Activated T-helper 9 cell treated with anti-CD3 and anti-CD28 coated beads, Interleukin-2, amount 50 U/mL, for 16 hours (primary cell): ENCODE data around the gene MARK3.
A peak's percentile ranks its signal among the peaks of the same experiment; 100 is the strongest.
"Not testable (repeated sequence)": the region's sequence is repeated elsewhere in the genome, so short reads cannot be mapped to it uniquely, and the experiment has no call there.

Experiments
- DNase-seq: peaks from one replicate; pipeline ENCODE4 v3.0.0-alpha.2; 2020; ENCODE audit warnings: low read depth

The MARK3 gene

DNA sequence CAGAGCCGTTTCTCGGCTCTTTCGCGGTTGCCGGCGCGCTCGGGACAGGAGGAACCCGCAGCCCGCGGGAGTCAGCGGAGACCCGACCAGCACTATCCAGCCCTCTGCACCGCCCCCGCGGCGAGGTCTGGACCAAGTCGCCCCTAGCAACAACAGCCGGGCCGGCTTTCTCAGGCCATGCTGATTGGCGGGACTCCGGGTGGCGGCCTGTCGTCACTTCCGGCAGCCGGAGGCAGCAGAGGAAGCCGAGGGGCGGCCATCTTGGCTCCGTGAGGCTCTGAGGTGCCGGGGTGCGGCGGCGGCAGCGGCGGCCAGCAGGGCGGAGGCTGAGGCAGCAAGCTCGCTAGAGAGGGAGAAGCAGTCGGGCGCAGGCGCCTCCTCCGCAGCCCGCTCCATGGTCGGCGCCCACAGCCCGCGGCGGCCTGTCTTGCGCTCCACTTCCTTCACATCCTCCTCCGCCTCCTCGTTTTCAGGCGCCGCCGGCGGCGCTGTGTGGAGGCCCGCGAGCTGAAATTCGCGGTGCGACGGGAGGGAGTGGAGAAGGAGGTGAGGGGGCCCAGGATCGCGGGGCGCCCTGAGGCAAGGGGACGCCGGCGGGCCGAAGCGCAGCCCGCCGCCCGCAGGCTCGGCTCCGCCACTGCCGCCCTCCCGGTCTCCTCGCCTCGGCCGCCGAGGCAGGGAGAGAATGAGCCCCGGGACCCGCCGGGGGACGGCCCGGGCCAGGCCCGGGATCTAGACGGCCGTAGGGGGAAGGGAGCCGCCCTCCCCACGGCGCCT, at the start of gene MARK3:
Gene MARK3 (plus strand): TSS at position 264 of the 777 bp plus-strand sequence. CDS start 615 bp downstream, outside the sequence.
- peak; percentile 96 for DNase-seq

DNA sequence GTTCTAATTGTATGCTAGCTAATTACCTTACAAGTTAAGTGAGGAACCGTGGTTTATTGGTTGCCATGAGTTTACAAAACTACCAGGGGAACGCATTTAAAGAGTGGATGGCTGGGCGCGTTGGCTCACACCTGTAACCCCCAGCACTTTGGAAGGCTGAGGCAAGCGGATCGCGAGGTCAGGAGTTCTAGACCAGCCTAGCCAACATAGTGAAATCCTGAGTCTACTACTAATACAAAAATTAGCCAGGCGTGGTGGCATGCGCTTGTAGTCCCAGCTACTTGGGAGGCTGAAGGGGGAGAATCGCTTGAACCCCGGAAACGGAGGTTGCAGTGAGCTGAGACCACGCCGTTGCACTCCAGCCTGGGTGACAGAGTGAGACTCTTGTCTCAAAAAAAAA, 49.0 kb upstream of the MARK3 start:
- no peak for DNase-seq

DNA sequence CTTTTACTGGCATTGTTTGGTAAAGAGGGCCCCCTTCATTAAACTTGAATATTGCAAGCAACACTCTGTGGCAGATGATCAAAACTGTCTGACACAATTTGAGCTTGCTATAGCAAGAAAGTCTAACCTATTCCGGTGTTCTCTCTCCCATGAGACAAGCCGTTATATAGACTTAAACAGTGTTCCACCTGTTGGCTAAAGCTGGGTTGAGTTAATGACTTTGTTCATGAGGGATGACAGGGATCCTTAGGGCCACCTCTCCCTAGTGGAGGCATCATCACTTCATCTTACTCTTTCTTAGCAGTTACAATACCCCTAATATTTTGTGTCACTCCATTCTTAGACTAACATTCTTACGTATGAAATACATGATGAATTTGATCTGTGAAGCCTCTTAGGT, 47.4 kb upstream of the MARK3 start:
- DNase-seq: no peak

DNA sequence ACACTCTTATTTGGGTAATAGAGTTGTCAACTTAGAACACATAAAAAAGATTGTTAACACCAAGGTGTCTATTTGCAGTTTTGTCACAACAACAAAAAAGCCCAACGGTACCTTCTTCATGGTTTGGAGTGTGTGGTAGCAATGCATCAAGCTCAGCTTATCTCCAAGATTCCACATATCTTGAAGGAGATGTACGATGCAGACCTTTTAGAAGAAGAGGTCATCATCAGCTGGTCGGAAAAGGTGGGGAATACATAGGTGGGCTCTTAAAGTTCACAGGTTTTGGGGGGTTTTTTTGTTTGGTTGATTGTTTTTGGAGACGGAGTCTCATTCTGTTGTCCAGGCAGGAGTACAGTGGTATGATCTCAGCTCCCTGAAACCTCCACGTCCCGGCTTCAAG, 45.7 kb upstream of the MARK3 start:
- no peak for DNase-seq

DNA sequence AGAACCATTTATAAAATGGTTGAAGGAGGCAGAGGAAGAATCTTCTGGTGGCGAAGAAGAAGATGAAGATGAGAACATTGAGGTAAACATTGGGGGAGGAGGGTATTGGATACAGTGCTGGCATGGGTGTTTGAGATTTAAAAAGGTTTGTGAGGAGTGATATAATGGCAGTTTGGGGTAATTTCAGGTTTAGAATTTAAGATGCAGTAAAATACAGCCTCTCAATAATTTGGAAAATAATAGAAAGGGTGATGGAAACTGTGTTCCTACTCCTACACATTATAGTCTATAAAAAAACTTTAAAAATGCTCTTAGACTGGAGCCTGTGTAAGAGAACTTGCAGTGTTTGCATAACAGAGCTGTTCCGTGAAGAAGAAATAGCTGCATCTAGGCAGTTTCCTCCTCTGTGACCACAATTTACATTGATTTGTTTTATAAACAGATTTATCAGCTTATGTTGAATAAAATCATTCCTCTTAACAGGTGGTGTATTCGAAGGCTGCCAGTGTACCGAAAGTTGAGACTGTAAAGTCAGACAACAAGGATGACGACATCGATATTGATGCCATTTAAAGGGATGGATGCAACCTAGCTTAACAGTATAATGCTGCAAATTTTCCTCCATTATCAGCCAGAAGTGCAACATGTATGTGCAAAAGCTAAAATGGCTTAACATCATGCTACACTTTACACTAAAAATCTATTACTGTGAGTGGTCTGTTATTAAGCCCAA, 44.6 kb upstream of the MARK3 start:
- no peak for DNase-seq

DNA sequence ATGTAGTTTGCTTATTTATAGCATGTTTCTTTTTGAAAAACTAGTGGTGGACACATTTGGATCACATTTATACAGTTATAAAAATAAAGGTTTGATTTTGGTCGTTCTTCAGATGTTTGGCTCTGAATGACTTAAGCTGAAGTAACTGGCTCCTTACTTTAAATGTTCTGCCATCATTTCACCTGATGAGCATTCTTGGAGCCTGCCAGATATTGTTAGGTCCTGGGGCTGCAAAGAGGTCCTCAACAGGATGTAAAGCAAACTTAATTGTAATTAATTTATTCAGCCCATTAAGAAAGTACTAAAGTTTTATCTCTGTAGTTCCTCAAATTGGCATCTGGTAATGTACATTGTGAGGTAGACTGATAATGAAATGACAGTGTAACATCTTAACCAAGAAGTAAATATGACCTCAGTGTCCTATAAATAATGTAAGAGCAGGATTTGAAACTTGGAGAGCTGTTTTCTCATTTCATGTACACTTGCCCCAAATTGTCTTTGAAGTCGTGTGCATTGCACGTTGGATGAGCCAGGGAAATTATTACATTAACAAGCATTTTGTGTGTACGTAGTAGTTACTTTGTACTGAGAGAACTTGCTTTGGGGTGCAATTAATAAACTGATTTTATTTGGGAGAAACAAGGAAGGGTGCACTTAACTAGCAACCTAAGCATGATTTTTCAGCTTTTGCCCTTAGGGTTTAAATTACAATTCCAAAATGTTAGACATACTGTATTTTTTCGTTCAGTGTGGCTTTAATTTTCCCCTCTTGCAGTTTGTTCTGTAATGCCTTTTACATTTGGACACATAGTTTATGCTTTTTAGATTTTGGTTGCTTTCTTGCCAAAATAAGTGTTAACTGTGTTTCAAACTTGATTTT, 43.7 kb upstream of the MARK3 start:
- no peak for DNase-seq

DNA sequence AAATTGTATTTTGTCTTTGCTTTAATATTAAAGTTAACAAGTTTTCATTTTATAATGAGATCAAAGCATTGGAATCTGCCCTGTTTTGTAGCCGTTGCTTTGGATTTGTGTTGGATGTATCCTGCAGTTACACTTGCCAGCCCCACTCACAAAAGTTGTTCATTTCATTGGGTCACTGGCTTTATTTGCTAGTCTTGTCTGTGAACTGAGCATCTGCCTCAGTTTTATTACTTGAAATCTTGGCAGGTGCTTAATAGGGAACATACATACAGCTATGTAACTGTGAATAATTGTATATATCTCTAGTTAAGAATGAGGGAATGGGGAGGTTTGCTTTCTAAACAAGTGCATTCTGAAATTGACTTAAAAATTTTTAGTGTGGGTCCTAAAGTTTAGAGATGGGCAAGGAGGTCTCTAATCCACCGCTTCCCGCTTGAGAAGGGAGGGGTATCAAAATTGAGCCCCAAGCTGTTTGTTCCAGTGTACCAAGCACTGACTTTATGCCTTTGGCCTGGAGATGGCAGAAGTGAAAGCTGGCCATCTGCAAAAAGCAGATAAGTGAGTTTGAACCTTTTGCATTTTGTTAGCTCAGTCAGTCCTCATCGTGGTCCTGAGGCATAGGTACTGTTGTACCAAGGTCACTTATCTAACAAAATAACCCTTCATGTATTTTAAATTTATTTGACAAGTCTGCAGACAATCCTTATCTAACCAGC, 41.9 kb upstream of the MARK3 start:
- no peak for DNase-seq

DNA sequence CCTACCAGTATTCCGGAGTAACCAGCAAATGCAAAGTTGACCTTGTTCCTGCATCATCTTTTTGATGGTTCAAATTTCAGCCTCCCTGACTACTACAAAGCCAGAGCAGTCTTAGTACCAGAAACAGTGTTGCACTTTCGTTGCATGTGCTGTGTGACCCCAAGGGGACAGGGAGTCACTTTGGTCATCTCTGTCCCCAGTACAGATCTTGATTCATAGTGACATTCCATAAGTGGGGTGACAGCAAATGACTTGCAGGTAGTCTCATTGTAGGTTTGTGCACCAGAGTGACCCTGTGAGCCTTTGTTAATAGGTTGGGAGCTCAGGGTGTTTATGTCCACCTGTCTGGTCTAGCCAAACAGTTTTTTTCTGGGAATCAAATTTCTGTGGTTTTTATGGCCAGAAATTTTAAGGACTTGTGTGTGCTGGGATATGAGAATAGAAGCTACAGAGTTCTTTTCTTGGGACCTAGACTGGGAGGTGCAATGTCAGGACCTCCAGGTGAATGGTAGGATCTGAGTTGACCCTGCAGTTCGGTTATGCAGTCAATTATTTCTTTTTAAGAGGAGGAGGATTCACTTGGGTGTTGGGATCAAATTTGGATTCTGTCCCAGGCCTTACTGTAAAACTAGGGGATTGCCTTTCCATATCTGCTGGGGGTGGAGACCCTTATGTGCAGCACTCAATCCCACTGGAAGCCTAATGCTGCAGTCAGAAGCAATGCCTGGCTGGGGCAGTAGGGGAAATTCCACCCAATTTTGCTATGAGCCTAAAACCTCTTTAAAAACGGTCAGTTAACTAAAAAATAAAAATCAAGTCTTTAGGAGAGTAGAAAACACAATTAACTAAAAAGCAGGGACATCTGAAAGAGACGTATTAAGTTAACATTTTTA, 41.1 kb upstream of the MARK3 start:
- DNase-seq: no peak

DNA sequence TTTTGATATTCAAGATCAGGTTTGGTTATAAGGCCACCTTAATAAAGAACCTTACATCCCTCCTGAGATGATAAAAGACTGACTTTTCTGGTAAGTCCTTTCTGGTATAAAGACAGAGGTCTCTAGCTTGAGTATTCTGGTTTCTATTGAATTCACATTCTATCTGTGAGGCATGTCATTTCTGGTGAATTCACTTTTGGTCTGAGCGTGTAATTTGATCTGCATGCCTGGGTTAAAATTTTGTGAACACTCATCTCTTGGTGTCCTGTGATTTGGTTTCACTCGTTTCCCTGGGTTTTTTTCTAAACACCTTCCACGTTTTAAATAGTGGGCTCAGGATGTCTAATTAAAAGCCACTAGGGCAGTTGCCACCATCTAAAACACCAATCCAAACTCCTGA, 38.9 kb upstream of the MARK3 start:
- no peak for DNase-seq

DNA sequence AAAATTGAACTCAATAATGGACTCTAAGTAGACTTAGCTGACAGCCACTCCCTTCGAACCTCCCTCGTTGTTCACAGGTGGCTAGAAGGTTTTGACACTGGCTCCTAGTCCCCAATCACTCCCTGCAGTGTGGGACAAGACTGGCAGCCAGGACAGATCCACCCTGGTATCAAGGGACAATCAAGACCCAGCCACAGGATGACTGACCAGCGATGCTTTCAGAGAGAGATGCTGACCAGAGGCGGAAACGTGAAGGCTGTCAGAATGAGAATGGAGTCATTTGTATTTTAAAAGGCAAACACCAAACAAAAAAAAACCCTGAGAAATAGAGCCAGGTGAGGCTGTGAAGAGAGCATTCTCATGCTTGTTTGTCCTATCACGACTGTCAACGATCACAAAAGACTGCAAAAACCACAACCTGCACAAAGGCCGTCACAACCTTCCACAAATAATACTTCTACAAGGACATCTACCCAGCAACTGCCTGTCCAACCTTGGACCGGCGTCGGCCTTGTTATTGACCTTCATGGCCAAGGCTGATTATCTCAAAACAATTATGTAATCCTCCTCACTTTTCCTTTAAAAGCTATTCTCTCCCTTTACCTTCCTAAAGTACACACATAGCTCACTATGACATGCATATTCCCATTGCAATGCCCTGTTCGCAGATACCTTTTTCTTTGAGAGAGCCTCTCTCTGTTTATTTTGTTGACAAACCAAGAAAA, 38.0 kb upstream of the MARK3 start:
- no peak for DNase-seq

DNA sequence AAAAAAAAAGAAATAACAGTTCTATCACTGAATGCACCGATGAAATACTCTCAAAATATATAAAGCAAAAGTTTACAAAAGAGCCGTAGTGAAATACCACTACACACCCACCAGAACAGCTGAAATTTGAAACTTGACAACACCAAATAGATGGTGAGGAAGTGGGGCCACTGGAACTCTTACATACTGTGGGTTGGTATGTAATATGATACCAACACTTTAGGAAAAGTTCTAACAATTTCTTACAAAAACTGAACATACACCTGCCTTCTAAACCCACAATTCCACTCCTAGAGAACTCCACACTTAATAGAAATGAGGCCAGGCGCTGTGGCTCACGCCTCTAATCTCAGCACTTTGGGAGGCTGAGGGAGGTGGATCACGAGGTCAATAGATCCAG, 37.1 kb upstream of the MARK3 start:
- no peak for DNase-seq

DNA sequence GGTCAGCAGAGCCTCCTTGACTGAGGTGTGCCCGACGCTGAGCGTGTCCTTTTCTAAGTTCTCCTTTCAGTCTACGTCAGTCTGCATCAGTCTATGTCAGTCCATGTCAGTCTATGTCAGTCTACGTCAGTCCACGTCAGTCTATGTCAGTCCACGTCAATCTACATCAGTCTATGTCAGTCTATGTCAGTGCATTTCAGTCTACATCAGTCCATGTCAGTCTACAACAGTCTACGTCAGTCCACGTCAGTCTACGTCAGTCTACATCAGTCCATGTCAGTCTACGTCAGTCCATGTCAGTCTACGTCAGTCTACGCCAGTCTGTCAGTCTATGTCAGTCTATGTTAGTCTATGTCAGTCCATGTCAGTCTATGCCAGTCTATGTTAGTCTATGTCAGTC, 35.2 kb upstream of the MARK3 start:
- DNase-seq: no peak

DNA sequence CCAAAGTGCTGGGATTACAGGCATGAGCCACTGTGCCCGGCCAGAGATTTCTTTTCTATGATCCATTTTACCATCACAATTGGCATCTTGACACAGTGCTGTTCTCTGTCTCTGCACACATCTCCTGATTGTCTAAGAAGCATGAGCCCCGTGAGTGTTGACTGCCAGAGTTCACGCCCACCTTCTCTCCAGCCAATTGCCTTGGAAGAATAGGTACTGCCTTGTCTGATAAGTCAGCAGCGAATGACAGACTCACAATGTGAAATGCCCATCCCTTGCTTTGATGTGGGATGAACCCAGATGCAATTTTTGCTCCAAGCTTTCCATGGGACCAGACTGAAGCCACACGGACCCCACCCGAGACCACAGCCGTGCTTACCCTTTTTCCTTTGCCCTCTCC, 31.9 kb upstream of the MARK3 start:
- no peak for DNase-seq

DNA sequence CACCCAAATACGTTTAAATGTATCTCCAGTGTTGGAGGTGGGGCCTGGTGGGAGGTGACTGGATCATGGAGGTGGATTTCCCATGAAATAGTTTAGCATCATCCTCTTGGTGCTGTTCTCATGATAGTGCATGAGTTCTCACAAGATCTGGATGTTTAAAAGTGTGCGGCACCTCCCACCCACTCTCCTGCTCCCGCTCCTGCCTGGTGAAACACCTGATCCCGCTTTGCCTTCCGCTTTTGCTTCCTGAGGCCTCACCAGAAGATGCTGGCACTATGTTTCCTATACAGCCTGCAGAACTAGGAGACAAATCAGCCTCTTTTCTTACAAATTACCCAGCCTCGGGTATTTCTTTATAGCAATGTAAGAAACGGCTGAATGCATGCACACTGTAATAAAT, 31.1 kb upstream of the MARK3 start:
- DNase-seq: no peak

DNA sequence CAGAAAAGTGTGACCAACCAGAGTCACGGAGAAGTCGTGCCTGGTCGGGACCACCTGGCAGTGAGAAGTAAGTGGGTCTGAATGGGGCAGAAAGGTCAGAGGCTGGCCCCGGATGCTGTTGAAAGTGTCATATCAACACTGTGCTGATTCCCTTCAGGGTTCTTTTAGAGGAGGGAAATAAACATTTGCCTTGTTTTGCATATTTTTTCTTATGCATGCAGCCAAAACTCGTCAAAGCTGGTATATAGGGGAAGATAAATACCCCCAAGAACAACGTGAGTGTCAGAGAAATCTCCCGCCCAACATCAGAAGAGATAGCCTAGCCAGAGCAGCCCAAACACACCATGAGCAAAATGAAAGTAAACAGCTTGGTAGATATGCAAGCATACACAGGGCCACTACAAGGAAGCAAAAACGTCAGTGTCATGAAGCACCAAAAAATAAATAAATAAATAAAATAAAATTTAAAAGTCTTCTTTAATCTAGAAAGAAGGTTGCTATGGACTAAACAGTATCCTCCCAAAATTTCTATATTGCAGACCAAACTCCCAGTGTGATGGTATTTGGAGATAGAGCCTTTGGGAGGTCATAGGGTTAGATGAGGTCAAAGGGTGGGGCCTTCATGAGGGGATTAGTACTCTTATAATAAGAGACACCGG, 29.1 kb upstream of the MARK3 start:
- DNase-seq: no peak

DNA sequence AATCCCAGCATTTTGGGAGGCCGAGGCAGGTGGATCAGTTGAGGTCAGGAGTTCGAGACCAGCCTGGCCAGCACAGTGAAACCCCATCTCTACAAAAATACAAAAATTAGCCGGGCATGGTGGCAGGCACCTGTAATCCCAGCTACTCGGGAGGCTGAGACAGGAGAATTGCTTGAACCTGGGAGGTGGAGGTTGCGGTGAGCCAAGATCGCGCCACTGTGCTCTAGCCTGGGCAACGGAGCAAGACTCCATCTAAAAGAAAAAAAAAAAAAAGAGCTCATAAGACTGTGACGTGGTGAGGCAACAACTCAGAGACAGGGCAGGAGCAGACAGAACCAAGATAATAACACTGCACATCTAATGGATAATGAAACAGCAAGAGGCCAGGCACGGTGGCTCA, 27.7 kb upstream of the MARK3 start:
- not testable (repeated sequence) for DNase-seq

DNA sequence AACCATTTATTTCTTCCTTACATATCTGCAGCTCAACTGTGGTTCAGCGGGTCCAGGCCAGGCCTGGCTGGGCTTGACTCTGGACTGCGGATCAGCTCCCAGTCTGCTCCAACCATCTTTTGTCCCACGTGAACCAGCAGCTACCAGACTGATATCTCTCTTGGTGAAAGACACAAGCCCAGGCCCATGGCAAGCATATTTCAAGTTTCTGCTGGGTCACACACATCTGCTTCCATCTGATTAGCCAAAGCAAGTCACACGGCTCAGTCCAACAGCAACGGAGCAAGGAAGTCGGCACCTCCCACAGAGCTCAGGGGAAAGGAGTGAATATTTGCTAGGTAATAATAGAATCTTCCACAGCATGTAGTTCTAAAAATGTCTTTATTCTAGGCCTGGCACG, 24.7 kb upstream of the MARK3 start:
- DNase-seq: no peak

DNA sequence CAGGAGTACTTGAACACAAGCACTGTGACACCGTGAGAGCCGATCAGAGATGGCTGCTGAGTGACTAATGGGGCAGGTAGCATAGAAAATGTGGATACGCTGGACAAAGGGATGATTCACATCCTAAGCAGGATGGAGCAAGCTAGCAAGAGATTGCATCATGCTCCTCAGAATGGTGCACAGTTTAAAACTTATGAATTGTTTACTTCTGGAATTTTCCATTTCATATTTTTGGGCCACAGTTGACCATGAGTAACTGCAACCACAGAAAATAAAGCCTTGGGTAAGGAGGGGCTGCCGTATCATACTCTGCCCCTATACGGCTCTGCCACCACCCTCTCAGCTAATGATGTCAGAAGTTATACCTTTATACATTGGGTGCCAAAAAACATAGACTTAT, 23.3 kb upstream of the MARK3 start:
- DNase-seq: no peak

DNA sequence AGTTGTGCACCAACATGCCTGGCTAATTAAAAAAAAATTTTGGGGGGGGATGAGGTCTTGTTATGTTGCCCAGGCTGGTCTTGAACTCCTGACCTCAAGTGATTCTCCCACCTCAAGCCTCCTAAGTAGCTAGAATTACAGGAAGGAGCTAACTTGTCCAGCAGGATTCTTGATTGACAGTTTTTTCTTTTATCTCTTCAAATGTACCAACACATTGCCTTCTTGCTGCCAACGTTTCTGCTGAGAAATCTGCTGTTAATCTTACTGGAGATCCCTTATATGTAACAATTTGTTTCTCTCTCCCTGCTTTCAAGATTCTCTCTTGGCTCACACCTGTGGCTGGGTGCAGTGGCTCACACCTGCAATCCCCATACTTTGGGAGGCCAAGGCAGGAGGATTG, 22.4 kb upstream of the MARK3 start:
- DNase-seq: no peak

DNA sequence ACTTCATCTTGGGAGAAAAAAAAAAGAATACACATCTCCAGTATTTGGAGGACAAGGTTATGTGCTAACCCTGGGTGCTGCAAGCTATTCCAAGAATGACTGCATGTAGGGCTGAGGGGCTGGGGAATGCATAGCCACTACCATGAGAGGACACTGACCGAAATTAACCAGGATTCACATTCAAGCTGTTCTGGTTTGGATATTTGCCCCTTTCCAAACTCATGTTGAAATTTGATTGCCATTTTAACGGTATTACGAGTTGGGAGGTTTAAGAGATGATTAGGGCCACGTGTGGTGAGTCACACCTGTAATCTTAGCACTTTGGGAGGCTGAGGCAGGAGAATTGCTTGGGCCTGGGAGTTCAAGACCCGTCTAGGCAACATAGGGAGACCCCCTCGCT, 18.5 kb upstream of the MARK3 start:
- no peak for DNase-seq
